MM.1S (cell line): ENCODE results near the gene WDR45.

Experiments
- DNase-seq: peaks from one replicate; pipeline ENCODE4 v3.0.0-alpha.2; 2015
- H2AFZ ChIP-seq: fragments of 300-600 bp; sonication (generic); 2 replicates; pipeline ENCODE4 v1.6.0; 2016; ENCODE audit warnings: antibody characterized with exemption, low read length
- H3F3A ChIP-seq: fragments of 300-600 bp; sonication (generic); 2 replicates; pipeline ENCODE4 v1.6.1; 2016; ENCODE audit warnings: mild to moderate bottlenecking, antibody characterized with exemption, low read length, moderate library complexity, mixed read lengths; ENCODE audit not compliant: insufficient read depth
- H3K27ac ChIP-seq: fragments of 300-600 bp; sonication (generic); 2 replicates; pipeline ENCODE4 v1.5.1; 2016; ENCODE audit warnings: mild to moderate bottlenecking, low read length
- H3K27me3 ChIP-seq: fragments of 300-600 bp; sonication (generic); replicated peaks from 2 replicates; pipeline ENCODE4 v1.6.0; 2016; ENCODE audit warnings: low read length; ENCODE audit not compliant: insufficient read depth
- H3K36me3 ChIP-seq: fragments of 300-600 bp; sonication (generic); replicated peaks from 2 replicates; pipeline ENCODE4 v1.6.1; 2016; ENCODE audit warnings: mild to moderate bottlenecking, low read length, mixed read lengths; ENCODE audit not compliant: insufficient read depth
- H3K4me1 ChIP-seq: fragments of 300-600 bp; sonication (generic); 2 replicates; pipeline ENCODE4 v1.6.1; 2016; ENCODE audit warnings: low read length, mixed read lengths
- H3K4me2 ChIP-seq: fragments of 300-600 bp; sonication (generic); 2 replicates; pipeline ENCODE4 v1.6.0; 2016; ENCODE audit warnings: low read depth, low read length
- H3K4me3 ChIP-seq: fragments of 300-600 bp; sonication (generic); 2 replicates; pipeline ENCODE4 v1.5.1; 2016; ENCODE audit warnings: low read length, mixed read lengths
- H3K79me2 ChIP-seq: fragments of 300-600 bp; sonication (generic); 2 replicates; pipeline ENCODE4 v1.6.1; 2016; ENCODE audit warnings: mixed run types, low read length, mixed read lengths
- H3K9ac ChIP-seq: fragments of 300-600 bp; sonication (generic); 2 replicates; pipeline ENCODE4 v1.6.1; 2016; ENCODE audit warnings: low read length, mixed read lengths
- H3K9me2 ChIP-seq: fragments of 300-600 bp; sonication (generic); replicated peaks from 2 replicates; pipeline ENCODE4 v1.6.1; 2016; ENCODE audit warnings: mild to moderate bottlenecking, low read length, mixed read lengths; ENCODE audit not compliant: insufficient read depth
- H3K9me3 ChIP-seq: fragments of 300-600 bp; sonication (generic); replicated peaks from 2 replicates; pipeline ENCODE4 v1.6.1; 2016; ENCODE audit warnings: mild to moderate bottlenecking, low read length, mixed read lengths; ENCODE audit not compliant: insufficient read depth
- H4K20me1 ChIP-seq: fragments of 300-600 bp; sonication (generic); 2 replicates; pipeline ENCODE4 v1.6.1; 2016; ENCODE audit warnings: mild to moderate bottlenecking, low read length, moderate library complexity, mixed read lengths; ENCODE audit not compliant: insufficient read depth
- CTCF ChIP-seq: fragments of 300-600 bp; sonication (generic); IDR thresholded peaks from 2 replicates; pipeline ENCODE4 v1.5.1; 2016; ENCODE audit warnings: antibody characterized with exemption, low read length, mixed read lengths
- EZH2 ChIP-seq: fragments of 300-600 bp; sonication (generic); optimal IDR thresholded peaks from 2 replicates; pipeline ENCODE3; 2017; ENCODE audit warnings: low read depth, mild to moderate bottlenecking, antibody characterized with exemption, low read length, mixed read lengths
- EZH2phosphoT487 ChIP-seq: fragments of 300-600 bp; sonication (generic); IDR thresholded peaks from 2 replicates; pipeline ENCODE4 v1.6.1; 2018; ENCODE audit warnings: antibody characterized with exemption, low read length

Gene WDR45

DNA sequence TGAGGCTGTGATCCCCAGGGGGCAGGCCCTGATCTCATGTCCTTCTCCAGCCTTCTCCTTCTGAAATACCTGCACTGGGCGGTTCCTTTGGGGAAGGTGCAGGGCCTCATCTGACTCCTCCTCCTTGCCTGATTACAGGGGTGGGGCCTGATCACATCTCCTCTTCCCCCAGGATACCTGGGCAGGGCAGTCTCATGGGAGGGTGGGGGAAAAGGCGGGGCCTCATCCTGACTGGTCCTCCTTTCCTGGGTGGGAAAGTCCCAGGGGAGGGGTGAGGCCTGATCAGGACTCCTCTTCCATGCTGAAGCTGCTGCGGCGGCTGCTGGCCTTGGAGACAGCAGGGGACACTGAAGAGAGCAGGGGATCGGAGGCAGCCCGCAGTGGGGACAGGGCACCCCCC lies 49.8 kb downstream of the WDR45 start:
- Histone ChIP-seq H3K4me3 (no peak overlapping the region), H3F3A (no peaks in the 10 kb centered on the region), H3K79me2 (no peaks in the 10 kb centered on the region), H3K9me3 (no peaks in the 10 kb centered on the region), H4K20me1 (no peaks in the 10 kb centered on the region), H3K4me1 (no peaks in the 10 kb centered on the region), H3K36me3 (no peaks in the 10 kb centered on the region), H3K9me2 (no peaks in the 10 kb centered on the region), H3K4me2 (no peak overlapping the region), H3K9ac (no peak overlapping the region), H3K27me3 (no peaks in the 10 kb centered on the region), H2AFZ (no peak overlapping the region), H3K27ac (no peak overlapping the region)
- DNase-seq, result no peak
- TF ChIP-seq EZH2 (no peak), EZH2phosphoT487 (no peak), CTCF (no peak)
